Measurements from ENCODE around the gene TOMM20. TPM values are rescaled to one million over a fixed set of nuclear protein-coding genes. Genes with fewer than 3 reads are reported as not detected.

Gene TOMM20
- total and polyA plus RNA-seq, 2 experiments from 2014 or later = 138 to 159 TPM

DNA sequence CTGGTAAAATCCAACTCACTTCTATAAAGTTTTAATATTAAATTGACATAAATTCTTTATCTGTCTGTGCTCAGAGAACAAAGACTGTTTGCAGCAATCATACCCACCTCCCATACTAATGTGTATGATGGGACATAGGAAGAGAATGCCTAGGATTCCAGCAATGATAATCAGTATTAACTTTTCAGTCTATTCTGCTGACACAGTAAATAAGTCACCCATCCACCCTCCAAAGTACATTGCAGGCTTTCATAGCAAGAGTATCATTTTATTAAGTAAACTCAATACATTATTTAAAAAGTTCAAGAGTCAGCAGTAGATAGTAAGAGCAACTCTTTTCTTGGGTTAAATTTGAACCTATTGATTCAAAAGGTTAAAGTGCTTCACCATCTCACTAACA is 23.6 kb upstream of the TOMM20 start:
- H3K36me3 ChIP-seq (ENCODE audit: insufficient read depth) = peaks cover 34% of the 10 kb centered on the region
- peaks cover 71% of the 10 kb centered on the region for H3K36me3 Mint-ChIP-seq (ENCODE audit: low read depth)

DNA sequence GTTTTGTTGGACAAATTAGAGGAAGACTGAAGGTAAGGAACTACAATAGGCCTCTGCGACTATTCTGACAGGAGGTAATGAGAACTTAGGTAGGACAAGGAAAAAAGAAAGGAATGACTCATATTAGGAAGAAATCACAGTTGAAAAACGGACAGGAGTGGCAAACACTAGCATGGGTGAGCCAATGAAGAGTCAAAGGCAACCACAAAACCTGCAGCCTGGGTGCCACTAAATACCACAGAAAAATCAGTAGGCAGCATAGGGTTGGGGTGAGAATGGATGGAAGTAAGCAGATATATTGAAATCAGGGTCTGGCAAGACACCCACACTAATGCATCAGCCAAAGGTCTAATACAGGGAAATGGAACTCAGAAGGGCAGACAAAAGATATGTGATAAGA is 22.4 kb upstream of the TOMM20 start:
- Histone ChIP-seq H3K79me2 (replicated peaks; ENCODE audit: insufficient read depth) (peaks cover 23% of the 10 kb centered on the region), H4K20me1 (replicated peaks; ENCODE audit: insufficient read depth) (no peaks in the 10 kb centered on the region; the same call in 1 of the 2 replicates), H3K9me2 (ENCODE audit: insufficient read depth) (no peaks in the 10 kb centered on the region), H3K4me1 (ENCODE audit: insufficient read depth) (no peaks in the 10 kb centered on the region), H2AFZ (no peak overlapping the region), H3K27me3 (ENCODE audit: insufficient read depth) (no peaks in the 10 kb centered on the region), H3K36me3 (ENCODE audit: insufficient read depth) (peaks cover 35% of the 10 kb centered on the region), H3K27ac (ENCODE audit: low read depth) (no peak overlapping the region), H3F3A (replicated peaks; ENCODE audit: low read depth) (0 out of 2 replicates have a peak, but pooled peaks cover 3% of the 10 kb centered on the region), H3K4me3 (no peak overlapping the region), H3K4me2 (no peak overlapping the region)
- Mint-ChIP-seq H3K27ac (no peak overlapping the region; the same call in 1 of the 2 replicates), H3K9me3 (no peaks in the 10 kb centered on the region), H3K4me1 (no peaks in the 10 kb centered on the region), H3K27me3 (ENCODE audit: insufficient read depth, low read depth, poor library complexity) (peaks cover 3% of the 10 kb centered on the region), H3K36me3 (ENCODE audit: low read depth) (peaks cover 78% of the 10 kb centered on the region), H3K4me3 (no peak overlapping the region)
- ATAC-seq = no peak
- no peak for TF ChIP-seq ZNF114 (CRISPR knock-in tag; IDR thresholded peaks at IDR 0.05)
- no peak for TF ChIP-seq JUNB (IDR thresholded peaks at IDR 0.05; ENCODE audit: unreplicated experiment)
- no peak for TF ChIP-seq POLR2AphosphoS5 (IDR thresholded peaks at IDR 0.05; ENCODE audit: low read depth)
- DNase-seq (ENCODE audit: low spot score) = no peak

More for the DNA sequence above, 23.6 kb upstream of the TOMM20 start:
- Histone ChIP-seq H3K79me2 (replicated peaks; ENCODE audit: insufficient read depth) (peaks cover 33% of the 10 kb centered on the region), H4K20me1 (replicated peaks; ENCODE audit: insufficient read depth) (peaks cover 5% of the 10 kb centered on the region), H3K4me1 (ENCODE audit: insufficient read depth) (no peaks in the 10 kb centered on the region), H3K9me2 (ENCODE audit: insufficient read depth) (no peaks in the 10 kb centered on the region), H3K27me3 (ENCODE audit: insufficient read depth) (no peaks in the 10 kb centered on the region), H3K4me3 (no peak overlapping the region), H3K4me2 (no peak overlapping the region), H2AFZ (no peak overlapping the region), H3K27ac (ENCODE audit: low read depth) (no peak overlapping the region), H3F3A (replicated peaks; ENCODE audit: low read depth) (0 out of 2 replicates have a peak, but pooled peaks cover 3% of the 10 kb centered on the region)
- H3K27me3 Mint-ChIP-seq (ENCODE audit: insufficient read depth, low read depth, poor library complexity) = peaks cover 3% of the 10 kb centered on the region
- no peak overlapping the region for H3K27ac Mint-ChIP-seq
- H3K9me3 Mint-ChIP-seq = no peaks in the 10 kb centered on the region
- TF ChIP-seq STAT1 (IDR thresholded peaks at IDR 0.05; ENCODE audit: unreplicated experiment) = no peak
- no peak for TF ChIP-seq NANOG (IDR thresholded peaks at IDR 0.05; ENCODE audit: borderline replicate concordance)
- TF ChIP-seq, protein P1, sequence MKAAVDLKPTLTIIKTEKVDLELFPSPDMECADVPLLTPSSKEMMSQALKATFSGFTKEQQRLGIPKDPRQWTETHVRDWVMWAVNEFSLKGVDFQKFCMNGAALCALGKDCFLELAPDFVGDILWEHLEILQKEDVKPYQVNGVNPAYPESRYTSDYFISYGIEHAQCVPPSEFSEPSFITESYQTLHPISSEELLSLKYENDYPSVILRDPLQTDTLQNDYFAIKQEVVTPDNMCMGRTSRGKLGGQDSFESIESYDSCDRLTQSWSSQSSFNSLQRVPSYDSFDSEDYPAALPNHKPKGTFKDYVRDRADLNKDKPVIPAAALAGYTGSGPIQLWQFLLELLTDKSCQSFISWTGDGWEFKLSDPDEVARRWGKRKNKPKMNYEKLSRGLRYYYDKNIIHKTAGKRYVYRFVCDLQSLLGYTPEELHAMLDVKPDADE (IDR thresholded peaks at IDR 0.05) = no peak
- TF ChIP-seq EZH2 (IDR thresholded peaks at IDR 0.05; ENCODE audit: low read depth, unreplicated experiment) = no peak
- no peak for TF ChIP-seq EZH2phosphoT487 (IDR thresholded peaks at IDR 0.05; ENCODE audit: unreplicated experiment)
- TF ChIP-seq ZNF114 (CRISPR knock-in tag; IDR thresholded peaks at IDR 0.05) = no peak
- TF ChIP-seq, protein P2, sequence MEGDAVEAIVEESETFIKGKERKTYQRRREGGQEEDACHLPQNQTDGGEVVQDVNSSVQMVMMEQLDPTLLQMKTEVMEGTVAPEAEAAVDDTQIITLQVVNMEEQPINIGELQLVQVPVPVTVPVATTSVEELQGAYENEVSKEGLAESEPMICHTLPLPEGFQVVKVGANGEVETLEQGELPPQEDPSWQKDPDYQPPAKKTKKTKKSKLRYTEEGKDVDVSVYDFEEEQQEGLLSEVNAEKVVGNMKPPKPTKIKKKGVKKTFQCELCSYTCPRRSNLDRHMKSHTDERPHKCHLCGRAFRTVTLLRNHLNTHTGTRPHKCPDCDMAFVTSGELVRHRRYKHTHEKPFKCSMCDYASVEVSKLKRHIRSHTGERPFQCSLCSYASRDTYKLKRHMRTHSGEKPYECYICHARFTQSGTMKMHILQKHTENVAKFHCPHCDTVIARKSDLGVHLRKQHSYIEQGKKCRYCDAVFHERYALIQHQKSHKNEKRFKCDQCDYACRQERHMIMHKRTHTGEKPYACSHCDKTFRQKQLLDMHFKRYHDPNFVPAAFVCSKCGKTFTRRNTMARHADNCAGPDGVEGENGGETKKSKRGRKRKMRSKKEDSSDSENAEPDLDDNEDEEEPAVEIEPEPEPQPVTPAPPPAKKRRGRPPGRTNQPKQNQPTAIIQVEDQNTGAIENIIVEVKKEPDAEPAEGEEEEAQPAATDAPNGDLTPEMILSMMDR (conservative IDR thresholded peaks at IDR 0.05; ENCODE audit: low read depth in 2 of 2) = no peak
- ATAC-seq (no peak), DNase-seq (ENCODE audit: low spot score) (no peak)
- no peak overlapping the region for H3K4me3 Mint-ChIP-seq
- no peaks in the 10 kb centered on the region for H3K4me1 Mint-ChIP-seq
